ENCODE data around the gene C1orf35.

C1orf35 gene

GRCh38 chr1:228102791-228103620 is at the start of gene C1orf35:
Gene C1orf35 (minus strand): TSS chr1:228103325. CDS start chr1:228103227, 98 bp downstream.
- DNase-seq = peak; percentile 70

GRCh38 chr1:228152918-228153258 is 49.8 kb upstream of the C1orf35 start:
- DNase-seq = no peak

GRCh38 chr1:228152097-228152917 is 49.2 kb upstream of the C1orf35 start:
- DNase-seq = no peak

- no peak for DNase-seq
Observed at GRCh38 chr1:228151180-228151925, 48.2 kb upstream of the C1orf35 start.

GRCh38 chr1:228150461-228151179 is 47.5 kb upstream of the C1orf35 start:
- DNase-seq = no peak

GRCh38 chr1:228150120-228150460 is 47.0 kb upstream of the C1orf35 start:
- DNase-seq = no peak

- DNase-seq = no peak
Observed at GRCh38 chr1:228149406-228150119, 46.4 kb upstream of the C1orf35 start, which contains the start of gene GJC2. Gene GJC2 (plus strand): TSS chr1:228149930. CDS start chr1:228157759, 7,829 bp downstream.

GRCh38 chr1:228148935-228149405 is 45.8 kb upstream of the C1orf35 start:
- DNase-seq = no peak

GRCh38 chr1:228148196-228148861 is 45.2 kb upstream of the C1orf35 start:
- DNase-seq = no peak

GRCh38 chr1:228147768-228148167 is 44.6 kb upstream of the C1orf35 start:
- DNase-seq = no peak

- no peak for DNase-seq
Observed at GRCh38 chr1:228147151-228147693, 44.1 kb upstream of the C1orf35 start.

GRCh38 chr1:228146417-228147150 is 43.5 kb upstream of the C1orf35 start:
- DNase-seq = no peak

- no peak for DNase-seq
Observed at GRCh38 chr1:228145463-228146416, 42.6 kb upstream of the C1orf35 start.

- DNase-seq = no peak
Observed at GRCh38 chr1:228144993-228145343, 41.8 kb upstream of the C1orf35 start.

- no peak for DNase-seq
Observed at GRCh38 chr1:228144193-228144992, 41.3 kb upstream of the C1orf35 start.

GRCh38 chr1:228143480-228144192 is 40.5 kb upstream of the C1orf35 start:
- DNase-seq = no peak

- DNase-seq = no peak
Observed at GRCh38 chr1:228142701-228143136, 39.6 kb upstream of the C1orf35 start.

Data from NCI-H1417 treated with DMSO at 0.1 percent for 48 hours (cell line).